Stomach (tissue), 4 donors: ENCODE measurements around the gene PITPNM3.

Source experiments
- CTCF ChIP-seq, 7 experiments: fragments of 450-650 bp in 4 of 7; fragments of 200-600 bp in 3 of 7; sonication (generic) in 3 of 7; IDR thresholded peaks; one replicate each; pipeline ENCODE4 v1.5.1; 2016 to 2019; ENCODE audit warnings: antibody characterized with exemption in 7 of 7, control low read depth in 2 of 7, mild to moderate bottlenecking in 1 of 7
- POLR2A ChIP-seq, 4 donors: fragments of 450-650 bp; IDR thresholded peaks; one replicate each; pipeline ENCODE4 v1.6.1; 2016; ENCODE audit warnings: antibody characterized with exemption in 4 of 4, control low read depth in 2 of 4, mild to moderate bottlenecking in 1 of 4, moderate library complexity in 1 of 4

GRCh38 chr17:6472517-6472916, 83.8 kb downstream of the PITPNM3 start:
- TF ChIP-seq CTCF (IDR thresholded peaks at IDR 0.05): no peak
- TF ChIP-seq POLR2A (IDR thresholded peaks at IDR 0.05): no peak
